Fibroblast of skin of right biceps (primary cell): ENCODE results near the gene OR3A3.
A peak's percentile ranks its signal among the peaks of the same experiment; 100 is the strongest.
"Not testable (repeated sequence)": the region's sequence is repeated elsewhere in the genome, so short reads cannot be mapped to it uniquely, and the experiment has no call there.

Experiments used
- DNase-seq: peaks from one replicate; pipeline ENCODE4 v3.0.0-alpha.2; 2013

The OR3A3 gene

DNA sequence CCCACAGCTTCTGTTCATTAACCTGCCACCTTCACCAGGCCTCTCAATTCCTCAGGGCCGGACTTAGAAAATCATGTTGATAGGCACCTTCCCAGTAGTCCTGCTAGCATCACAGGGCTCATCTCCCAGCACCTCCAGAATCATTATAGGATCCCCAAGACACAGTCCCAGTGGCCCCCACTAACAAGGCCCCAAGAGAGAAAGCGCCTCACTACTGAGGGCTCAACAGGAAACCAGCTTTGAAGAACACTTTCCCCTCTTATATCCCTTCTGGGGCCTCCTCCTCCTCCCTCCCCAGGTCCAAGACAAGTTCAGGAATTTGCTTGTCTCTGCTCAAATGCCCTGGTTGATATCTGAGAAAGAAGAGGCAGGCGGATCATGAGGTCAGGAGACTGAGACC lies at the start of gene OR3A3:
TSS of gene OR3A3 (plus strand) at position 301 of the 400 bp plus-strand sequence.
- DNase-seq = no peak

DNA sequence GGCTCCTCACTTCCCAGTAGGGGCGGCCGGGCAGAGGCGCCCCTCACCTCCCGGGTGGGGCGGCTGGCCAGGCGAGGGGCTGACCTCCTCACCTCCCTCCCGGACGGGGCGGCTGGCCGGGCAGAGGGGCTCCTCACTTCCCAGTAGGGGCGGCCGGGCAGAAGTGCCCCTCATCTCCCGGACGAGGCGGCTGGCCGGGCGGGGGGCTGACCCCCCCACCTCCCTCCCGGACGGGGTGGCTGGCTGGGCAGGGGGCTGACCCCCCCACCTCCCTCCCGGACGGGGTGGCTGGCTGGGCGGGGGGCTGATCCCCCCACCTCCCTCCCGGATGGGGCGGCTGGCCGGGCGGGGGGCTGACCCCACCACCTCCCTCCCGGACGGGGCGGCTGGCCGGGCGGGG lies 40.0 kb upstream of the OR3A3 start:
- DNase-seq = not testable (repeated sequence)

DNA sequence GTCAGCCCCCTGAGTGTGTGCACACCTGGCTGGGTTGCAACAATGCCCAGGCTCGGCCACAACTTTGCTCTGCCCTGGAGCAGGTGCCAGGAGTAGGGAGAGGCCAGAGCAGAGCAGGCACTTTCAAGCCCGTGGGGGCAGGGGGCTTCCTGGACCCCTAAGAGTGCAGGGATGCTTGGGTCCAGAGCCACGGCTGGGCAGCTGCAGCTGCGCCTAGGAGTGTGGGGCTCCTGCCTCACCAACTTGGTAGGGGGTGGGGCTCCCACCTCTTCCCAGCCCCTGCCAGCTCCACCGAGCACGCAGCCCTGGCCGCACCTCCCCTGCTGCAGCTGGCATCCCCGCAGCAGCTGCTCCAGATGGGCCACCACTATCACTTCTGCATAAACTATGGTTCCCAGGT lies 32.8 kb upstream of the OR3A3 start:
- DNase-seq = no peak

DNA sequence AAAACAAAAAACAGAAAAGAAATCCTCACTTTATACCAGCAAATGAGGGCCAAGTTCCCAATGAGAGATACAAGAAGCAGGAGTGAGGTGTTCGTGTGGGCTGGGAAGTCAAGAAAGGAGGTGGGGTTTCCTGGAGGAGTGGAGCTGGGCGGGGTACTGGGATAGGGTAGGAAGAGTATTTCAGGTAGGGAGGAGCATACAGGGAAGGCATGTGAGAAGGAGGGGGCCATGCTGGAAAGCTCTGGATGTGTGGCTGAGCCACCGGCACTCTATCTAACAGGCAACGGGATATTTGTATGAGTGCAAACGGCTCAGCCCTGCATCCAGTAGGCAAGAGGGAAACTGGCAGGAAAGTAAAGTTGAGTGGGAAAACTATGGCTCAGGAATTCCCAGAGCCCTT lies 29.2 kb upstream of the OR3A3 start:
- no peak for DNase-seq

DNA sequence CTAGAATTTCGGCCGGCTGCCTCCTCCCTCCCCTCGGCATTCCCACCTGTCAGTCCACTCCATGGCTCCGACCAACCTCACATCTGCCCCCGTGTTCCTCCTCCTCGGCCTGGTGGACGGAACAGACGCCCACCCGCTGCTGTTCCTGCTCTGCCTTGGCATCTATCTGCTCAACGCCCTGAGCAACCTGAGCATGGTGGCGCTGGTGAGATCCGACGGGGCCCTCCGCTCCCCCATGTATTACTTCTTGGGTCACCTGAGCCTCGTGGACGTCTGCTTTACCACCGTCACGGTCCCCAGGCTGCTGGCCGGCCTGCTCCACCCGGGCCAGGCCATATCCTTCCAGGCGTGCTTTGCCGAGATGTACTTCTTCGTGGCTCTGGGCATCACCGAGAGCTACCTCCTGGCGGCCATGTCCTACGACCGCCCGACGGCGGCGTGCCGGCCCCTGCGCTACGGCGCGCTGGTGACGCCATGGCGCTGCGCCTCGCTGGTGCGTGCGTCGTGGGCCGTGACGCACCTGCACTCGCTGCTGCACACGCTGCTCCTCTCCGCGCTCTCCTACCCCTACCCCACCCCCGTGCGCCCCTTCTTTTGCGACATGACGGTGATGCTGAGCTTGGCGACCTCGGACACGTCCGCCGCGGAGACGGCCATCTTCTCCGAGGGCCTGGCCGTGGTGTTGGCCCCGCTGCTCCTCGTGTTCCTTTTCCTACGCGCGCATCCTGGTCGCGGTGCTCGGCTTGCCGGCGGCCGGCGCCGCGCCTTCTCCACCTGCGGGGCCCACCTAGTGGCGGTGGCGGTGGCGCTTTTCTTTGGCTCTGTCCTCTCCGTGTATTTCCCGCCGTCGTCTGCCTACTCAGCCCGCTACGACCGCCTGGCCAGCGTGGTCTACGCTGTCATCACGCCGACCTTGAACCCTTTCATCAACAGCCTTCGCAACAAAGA lies 25.0 kb upstream of the OR3A3 start, which contains the start of gene OR3A2:
TSS of gene OR3A2 (minus strand) at position 440 of the 948 bp plus-strand sequence.
- peak; percentile 30 for DNase-seq

DNA sequence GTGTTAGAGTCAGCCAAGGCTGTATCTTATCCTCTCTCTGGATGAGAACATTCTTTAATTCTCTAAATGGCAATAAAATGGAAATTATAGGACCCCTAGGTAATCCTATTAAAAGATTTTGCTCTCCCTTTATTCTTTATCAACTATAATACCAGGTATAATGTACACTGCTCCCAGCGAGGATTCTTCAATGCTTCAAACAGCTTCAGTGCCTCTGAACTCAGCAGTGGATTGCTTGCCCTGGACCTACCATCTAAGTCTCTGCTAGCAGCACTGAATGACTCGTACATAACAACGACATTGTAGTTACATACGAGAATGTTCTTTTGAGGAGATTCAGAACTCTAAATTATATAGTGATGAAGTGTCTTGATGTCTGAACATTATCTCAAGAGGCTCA lies 21.4 kb upstream of the OR3A3 start:
- DNase-seq = no peak

DNA sequence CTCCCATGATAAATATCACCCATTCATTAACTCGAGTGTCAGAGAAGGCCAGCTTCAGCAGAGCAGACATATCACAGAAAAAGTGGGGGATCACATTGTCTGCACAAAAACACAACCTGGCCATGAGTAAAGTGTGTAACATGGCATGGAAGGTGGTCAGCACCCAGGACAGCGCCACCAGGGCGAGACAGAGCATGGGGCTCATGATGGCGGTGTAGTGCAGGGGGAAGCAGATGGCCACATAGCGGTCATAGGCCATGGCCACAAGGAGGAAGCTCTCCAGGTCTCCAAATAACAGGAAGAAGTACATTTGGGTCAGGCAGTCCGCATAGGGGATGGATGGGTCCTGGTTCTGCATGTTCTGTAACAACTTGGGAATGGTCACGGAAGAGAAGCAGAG lies 13.4 kb upstream of the OR3A3 start:
- DNase-seq = not testable (repeated sequence)

DNA sequence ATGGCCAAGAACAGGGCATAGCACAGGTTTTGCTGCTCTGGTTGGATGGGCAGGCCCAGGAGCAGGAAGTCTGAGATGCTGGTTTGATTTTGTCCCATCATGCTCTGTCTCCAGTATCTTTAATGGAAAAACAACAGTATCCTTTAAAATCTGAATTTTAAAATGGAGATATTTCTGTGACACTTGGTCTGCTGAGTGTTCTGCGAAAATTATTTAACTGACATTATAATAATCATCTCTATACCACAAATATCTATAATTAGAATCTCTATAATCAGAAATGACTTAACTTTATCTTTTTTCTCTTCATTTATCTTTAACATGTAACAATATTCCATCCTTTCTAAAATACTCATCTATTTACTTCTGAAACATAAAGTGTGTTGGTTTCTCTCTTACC lies 12.9 kb upstream of the OR3A3 start, which contains the start of gene OR1E1:
TSS of gene OR1E1 (minus strand) at position 101 of the 400 bp plus-strand sequence. CDS start at position 101, 0 bp downstream.
- no peak for DNase-seq

DNA sequence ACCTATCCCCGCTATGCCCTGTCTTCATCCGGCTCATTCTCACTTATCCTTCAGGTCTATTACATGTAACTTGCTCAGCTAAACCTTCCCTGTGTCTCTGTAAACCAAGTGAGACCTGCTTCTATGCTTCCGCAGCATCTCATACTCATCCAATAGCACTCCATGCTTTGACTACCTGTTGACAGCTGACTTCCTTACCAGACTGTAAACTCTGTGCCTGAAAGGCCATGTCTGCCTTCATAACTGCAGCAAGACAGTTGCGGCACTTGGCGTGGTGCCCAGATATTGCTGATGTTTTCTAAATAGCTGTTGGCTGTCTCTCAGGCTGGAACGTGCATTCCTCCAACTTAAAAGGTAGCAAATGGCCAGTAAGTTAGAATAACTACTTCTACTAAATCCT lies 11.1 kb upstream of the OR3A3 start:
- DNase-seq = no peak

DNA sequence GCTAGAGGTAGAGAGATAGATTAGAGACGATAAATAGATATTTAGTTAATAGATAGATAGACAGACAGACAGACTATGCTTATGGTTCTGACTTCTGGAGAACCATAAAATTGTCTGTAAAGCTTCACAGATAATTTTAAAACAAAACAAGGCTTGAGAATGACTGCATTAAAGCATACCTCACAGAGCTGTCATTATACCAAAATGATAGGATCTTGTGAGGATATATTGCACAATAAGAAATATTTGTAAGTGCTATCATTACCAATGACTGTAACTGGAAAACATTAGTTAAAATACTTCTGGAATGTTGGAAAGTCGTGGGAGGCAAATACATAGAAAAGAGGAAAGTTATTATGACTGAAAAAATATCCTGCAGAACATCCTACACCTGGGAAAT lies 9.4 kb upstream of the OR3A3 start:
- DNase-seq = no peak

DNA sequence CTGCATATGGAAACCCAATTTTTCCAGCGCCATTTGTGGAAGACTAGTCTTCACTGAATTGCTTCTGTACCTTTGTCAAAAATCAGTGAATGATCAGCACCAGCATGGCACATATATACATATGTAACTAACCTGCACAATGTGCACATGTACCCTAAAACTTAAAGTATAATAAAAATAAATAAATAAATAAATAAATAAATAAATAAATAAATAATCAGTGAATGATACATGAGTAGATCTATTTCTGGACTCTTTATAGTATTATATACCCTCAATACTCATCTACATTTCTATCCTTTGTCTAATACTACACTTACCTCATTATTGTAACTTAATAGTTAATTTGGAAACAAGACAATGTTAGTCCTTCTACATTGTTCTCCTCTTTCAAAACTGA lies 7.3 kb upstream of the OR3A3 start:
- not testable (repeated sequence) for DNase-seq

DNA sequence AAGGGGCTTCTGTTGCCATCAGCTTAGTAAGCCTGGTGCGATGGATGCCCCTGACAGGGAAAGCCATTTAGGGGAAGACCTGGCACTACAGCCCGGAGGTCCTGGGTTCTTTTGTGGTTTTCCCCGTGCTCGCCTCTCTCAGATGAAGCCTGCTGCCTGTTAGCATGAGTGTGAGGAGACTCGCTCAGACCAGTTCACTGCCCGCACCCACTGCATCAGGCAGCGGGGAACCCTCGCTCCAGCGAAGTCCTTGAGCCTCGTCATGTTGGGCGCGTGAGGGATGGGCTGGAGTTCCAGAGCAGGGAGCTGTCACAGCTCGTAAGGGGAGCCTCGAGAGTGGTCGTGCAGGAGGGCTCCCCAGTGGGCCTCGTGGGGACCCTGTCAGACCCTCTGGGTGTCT lies 1.0 kb downstream of the OR3A3 start:
- not testable (repeated sequence) for DNase-seq

DNA sequence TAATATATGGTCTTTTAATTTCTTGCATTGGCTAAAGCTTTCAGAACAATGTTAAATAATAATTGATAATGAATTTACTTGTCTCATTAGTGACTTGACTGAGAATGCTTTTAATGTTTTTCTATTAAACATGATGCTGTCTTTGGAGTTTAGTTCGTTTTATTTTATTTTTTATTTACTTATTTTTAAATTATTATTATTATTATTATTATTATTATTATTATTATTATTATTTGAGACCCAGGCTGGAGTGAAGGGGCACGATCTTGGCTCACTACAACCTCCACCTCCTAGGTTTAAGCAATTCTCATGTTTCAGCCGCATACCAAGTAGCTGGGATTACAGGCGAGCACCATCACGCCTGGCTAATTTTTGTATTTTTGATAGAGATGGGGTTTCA lies 4.4 kb downstream of the OR3A3 start:
- DNase-seq = no peak

DNA sequence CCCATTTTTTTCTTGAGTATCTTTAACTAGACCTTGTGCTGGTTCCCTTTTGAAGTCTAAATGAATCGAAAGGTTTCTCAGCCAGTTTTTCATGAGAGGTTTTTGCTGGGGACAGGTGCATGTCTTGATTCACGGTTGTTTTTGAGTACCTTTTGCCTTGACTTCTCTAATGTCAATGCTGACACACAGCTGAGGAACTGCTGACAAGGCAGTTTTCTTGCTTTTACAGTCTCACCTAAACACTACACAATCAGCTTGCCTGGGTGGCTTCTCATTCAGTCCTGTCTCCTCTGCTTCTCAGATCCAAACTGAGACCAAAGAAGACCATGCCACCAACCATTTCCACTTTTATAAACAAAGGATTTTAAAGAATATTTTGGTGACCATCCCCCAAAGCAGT lies 7.1 kb downstream of the OR3A3 start:
- DNase-seq = no peak

DNA sequence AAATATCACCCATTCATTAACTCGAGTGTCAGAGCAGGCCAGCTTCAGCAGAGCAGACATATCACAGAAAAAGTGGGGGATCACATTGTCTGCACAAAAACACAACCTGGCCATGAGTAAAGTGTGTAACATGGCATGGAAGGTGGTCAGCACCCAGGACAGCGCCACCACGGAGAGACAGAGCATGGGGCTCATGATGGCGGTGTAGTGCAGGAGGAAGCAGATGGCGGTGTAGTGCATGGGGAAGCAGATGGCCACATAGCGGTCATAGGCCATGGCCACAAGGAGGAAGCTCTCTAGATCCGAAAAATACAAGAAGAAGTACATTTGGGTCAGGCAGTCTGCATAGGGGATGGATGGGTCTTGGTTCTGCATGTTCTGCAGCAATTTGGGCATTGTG lies 22.0 kb downstream of the OR3A3 start:
- not testable (repeated sequence) for DNase-seq

DNA sequence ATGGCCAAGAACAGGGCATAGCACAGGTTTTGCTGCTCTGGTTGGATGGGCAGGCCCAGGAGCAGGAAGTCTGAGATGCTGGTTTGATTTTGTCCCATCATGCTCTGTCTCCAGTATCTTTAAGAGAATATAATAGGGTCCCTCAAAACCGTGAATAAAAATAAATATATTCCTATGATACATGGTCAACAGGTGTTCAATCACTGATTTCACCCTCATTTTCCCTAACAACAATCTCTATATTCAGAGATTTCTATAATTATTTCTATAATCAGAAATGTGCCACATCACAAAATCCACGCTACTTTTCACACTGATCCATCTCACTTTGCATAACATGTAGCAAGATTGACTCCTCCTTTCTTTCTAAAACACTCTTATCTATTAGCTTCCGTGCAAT lies 22.6 kb downstream of the OR3A3 start, which contains the start of gene OR1E2:
TSS of gene OR1E2 (minus strand) at position 101 of the 400 bp plus-strand sequence. CDS start at position 101, 0 bp downstream.
- no peak for DNase-seq

DNA sequence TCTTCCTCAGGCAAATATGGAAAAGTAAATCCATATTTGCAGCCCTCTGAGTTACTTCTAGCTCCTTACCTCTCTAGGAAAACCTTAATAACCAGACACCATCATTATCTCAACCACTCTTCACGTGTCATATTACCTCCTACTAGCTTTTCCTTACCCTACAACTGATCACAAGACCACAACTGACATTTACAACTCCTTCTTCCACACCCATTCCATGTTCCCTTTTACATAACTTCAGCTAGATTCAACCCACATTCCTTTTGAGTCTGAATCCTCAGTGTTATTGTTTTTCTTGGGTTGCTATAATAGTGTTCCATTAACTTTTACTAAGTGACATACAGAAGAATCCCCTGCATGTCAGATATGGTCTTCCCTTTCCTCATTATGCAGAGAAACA lies 27.2 kb downstream of the OR3A3 start:
- DNase-seq = no peak

DNA sequence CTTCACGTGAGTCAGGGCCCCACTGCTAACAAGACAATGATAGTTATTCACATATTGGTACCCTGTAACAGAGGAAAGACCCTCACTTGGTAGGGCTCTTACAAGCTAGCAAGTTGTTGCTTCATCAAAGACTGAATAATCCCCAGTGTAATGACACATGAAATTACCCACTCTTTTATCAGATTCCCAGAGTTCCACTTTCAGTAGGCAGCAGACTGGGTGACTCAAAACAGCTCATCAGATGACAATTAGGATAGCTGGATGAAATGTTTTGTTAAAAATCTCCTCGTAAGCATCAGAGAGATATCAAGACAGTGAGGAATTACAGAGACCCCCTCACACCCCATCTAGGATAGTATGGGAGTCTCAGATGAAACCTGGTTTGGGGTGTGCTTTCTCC lies 29.3 kb downstream of the OR3A3 start:
- DNase-seq = no peak

DNA sequence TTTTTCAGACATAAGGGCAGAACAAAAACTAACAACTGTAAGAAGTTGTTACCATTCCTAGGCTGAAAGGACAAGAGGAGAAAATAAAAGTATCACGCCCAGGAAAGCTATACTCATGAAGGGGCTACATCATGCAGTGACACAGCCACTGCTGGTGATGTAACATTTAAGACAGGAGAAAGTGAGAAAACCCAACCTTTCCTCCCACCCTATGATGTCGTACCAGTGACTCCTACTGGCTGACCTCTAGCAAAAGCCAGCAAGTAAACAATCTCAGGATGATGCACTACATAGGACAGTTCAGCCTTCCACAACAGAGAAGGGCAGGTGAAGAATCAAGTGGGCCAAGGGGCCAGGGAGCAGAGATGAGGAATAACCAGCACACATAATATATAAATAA lies 36.5 kb downstream of the OR3A3 start:
- DNase-seq = no peak

DNA sequence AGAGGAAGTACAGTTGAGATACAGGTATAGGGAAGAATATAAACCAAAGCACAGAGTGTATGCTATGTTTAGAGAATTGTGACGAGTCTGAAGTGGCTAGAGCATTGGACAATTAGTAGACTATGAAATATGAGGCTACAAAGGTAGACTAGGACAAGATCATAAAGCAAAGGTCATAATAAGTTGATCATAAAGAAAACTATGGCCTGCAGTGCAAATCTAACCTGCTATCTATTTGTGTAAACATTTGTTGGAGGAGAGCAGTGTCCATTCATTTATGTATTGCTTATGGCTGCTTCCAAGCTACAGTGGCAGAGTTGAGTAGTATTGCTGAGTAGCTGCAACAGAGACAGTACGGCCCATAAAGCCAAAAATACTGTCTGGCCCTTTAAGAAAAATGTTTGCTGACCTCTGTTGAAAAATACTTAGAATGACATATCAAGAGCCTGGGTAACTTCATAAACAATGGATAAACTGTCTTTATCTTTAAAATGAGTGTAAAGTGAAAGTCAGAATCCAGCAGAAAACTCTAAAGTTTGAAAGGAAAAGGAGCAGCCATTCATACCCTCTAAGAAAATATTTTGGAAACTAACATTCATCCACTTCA lies 37.0 kb downstream of the OR3A3 start:
- DNase-seq = no peak

DNA sequence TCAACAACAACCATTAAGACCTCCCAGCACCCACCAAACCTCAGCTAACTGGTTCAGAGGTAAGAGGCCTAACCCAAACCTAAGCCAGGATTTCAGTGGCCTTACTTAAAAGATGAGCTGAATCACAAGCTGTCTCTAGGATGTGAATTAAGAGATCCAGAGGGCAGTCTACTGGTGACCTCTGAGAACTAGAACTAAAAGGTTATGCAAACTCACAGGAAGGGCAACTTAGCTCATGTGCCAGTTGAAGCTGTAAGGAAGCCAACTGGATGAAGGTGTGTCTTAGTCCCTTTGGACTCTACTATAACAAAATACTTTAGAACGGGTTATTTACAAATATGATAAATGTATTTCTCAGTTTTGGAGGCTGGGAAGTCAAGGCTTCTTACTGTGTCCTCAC lies 55.2 kb downstream of the OR3A3 start:
- not testable (repeated sequence) for DNase-seq

DNA sequence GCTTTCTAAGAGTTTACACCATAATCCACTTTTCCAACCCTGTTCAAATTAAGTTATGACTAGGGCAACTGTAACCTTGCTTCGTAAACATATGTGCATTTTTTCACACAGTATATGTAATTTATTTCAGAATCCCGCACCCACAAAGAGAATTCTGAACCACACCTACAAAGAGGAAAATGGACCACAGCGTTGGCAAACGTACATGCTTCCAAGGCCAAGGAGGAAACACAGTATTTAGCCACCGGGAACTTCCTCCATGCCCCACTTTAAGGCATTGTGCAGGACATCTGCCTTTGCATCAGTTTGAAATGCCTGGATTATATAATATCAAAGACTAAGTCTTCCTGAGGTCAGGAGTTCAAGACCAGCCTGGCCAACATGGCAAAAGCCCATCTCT lies 58.4 kb downstream of the OR3A3 start:
- no peak for DNase-seq

DNA sequence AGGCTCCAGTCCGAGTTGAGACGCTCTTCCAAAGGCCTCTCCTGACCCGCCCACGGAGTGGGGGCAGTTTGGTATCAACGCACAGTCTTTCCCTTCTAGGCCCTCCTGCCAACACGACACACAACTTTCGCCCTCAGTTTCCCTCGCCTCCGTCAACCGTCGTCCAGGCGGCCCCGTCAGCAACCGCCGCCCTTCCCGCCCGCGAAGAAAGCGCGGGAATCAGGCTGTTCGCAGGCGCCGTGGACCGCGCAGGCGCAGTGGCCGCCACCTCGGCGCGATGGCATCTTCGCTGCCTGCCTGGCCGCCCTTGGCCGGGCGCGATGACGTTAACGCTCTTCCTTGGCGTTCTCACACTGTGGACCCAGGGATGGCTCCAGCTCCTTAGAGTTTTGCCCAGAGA lies 60.4 kb downstream of the OR3A3 start, which contains the start of gene SPATA22:
TSS of gene SPATA22 (minus strand) at position 221 of the 400 bp plus-strand sequence. CDS start 2,494 bp downstream, outside the sequence.
- DNase-seq = no peak

DNA sequence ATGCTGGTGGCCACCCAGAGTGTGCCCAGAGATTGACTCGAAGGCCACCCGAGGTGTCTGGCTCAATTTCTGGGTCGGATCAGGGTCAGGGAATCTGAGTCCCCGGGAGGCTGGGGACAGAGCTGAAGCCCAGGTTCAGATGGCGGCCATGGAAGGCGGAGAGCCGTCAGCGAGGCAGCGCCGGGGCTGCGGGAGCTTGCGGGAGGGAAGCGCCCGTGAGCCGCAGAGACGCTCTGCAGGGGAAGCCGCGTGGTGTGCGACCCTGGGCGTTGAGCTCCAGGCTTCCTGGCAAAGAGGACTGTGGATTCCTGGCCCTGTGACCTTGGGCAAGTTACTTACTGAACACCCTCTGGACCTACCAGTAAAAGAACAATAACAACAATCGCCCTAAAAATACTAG lies 61.0 kb downstream of the OR3A3 start:
- DNase-seq = no peak
